SJCRH30 (cell line): ENCODE measurements around the gene TMEM232. TPM values are rescaled to one million over a fixed set of nuclear protein-coding genes. Genes with fewer than 3 reads are reported as not detected.
A peak's percentile ranks its signal among the peaks of the same experiment; 100 is the strongest.
"Not testable (repeated sequence)": the region's sequence is repeated elsewhere in the genome, so short reads cannot be mapped to it uniquely, and the experiment has no call there.

Source experiments
- DNase-seq, 2 experiments: peaks; one replicate each; pipeline ENCODE4 v3.0.0-alpha.2; 2015 to 2020
- H3K27ac ChIP-seq: fragments of 250-450 bp; sonication (Bioruptor Pico); 2 replicates; pipeline ENCODE4 v1.5.1; 2020; ENCODE audit warnings: mild to moderate bottlenecking, moderate library complexity
- H3K27me3 ChIP-seq: fragments of 250-450 bp; sonication (Bioruptor Pico); 2 replicates; pipeline ENCODE4 v1.5.1; 2020; ENCODE audit warnings: mild to moderate bottlenecking, moderate library complexity
- H3K36me3 ChIP-seq: fragments of 250-450 bp; sonication (Bioruptor Pico); 2 replicates; pipeline ENCODE4 v1.5.1; 2020; ENCODE audit warnings: mild to moderate bottlenecking, moderate library complexity
- H3K4me1 ChIP-seq: fragments of 250-450 bp; sonication (Bioruptor Pico); 2 replicates; pipeline ENCODE4 v1.5.1; 2020; ENCODE audit warnings: mild to moderate bottlenecking, moderate library complexity
- H3K4me3 ChIP-seq: fragments of 250-450 bp; sonication (Bioruptor Pico); 2 replicates; pipeline ENCODE4 v1.5.1; 2020; ENCODE audit warnings: mild to moderate bottlenecking, moderate library complexity
- H3K9me3 ChIP-seq: fragments of 250-450 bp; sonication (Bioruptor Pico); replicated peaks from 2 replicates; pipeline ENCODE4 v1.5.1; 2020; ENCODE audit warnings: mild to moderate bottlenecking, moderate library complexity
- total RNA-seq: library from RNA; depleted of rRNA; stranded (reverse); fragments of >200 nt; shearing (Covaris generic); gene quantifications from 2 replicates; pipeline ENCODE4 v1.2.3, GENCODE V29; 2014

Gene TMEM232
- total RNA-seq, 1 experiment from 2014 or later, result 0.97 TPM

DNA sequence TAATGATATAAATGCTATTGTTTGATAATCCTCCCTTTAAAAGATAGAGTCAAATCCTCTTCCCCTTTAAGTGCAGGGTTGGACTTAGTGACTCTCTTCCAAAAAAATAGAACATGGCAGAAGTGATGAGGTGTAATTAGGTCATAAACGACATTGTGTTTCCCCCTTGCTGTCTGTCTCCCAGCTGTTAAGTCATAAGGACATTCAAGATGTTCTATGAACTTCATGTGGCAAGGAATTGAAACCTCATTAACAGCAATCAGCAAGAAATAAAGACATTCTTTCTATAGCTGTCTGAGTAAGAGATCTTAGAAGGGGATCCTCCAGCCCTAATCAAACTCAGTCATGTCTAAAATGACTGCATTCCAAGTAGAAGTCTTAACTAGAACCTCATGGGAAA lies 9.1 kb upstream of the TMEM232 start:
- Histone ChIP-seq H3K9me3 (no peaks in the 10 kb centered on the region; the same call in 1 of the 2 replicates), H3K27ac (no peak overlapping the region), H3K36me3 (no peaks in the 10 kb centered on the region), H3K4me3 (no peak overlapping the region), H3K4me1 (peaks cover 5% of the 10 kb centered on the region; the same call in 1 of the 2 replicates), H3K27me3 (no peaks in the 10 kb centered on the region)
- no peak for DNase-seq

DNA sequence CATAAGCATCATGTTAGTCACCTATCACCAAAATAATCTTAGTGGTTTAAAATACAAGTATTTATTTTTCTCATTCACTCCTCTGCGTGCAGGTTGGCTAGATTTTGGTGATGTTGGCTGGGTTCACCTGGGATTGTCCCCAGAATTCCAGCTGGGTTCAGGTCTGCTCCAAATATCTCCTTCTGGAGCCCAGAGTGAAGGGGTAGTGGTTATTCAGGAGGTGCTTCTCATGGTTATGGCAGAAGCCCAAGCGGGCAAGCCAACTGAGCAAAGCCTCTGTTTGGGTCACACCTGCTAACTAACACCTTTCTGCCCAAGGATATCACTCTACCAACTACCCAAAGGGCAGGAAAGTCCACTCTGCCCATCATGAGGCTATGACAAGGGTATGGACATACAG lies 7.6 kb upstream of the TMEM232 start:
- no peaks in the 10 kb centered on the region; the same call in 1 of the 2 replicates for H3K9me3 ChIP-seq
- no peaks in the 10 kb centered on the region for H3K36me3 ChIP-seq
- no peak overlapping the region for H3K4me3 ChIP-seq
- no peak for DNase-seq
- no peaks in the 10 kb centered on the region for H3K4me1 ChIP-seq
- no peak overlapping the region for H3K27ac ChIP-seq
- H3K27me3 ChIP-seq, result no peaks in the 10 kb centered on the region

DNA sequence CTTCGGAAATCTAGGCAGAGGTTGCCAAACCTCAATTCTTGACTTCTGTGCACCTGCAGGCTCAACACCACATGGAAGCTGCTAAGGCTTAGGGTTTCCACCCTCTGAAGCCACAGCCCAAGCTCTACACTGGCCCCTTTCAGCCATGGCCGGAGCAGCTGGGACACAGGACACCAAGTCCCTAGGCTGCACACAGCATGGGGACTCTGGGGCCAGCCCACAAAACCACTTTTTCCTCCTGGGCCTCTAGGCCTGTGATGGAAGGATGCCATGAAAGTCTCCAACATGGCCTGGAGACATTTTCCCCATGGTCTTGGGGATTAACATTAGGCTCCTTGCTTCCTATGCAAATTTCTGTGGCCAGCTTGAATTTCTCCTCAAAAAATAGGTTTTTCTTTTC lies 5.0 kb upstream of the TMEM232 start:
- H3K4me1 ChIP-seq, H3K27me3 ChIP-seq, H3K9me3 ChIP-seq, H3K36me3 ChIP-seq, H3K4me3 ChIP-seq, H3K27ac ChIP-seq, DNase-seq: not testable (repeated sequence)

DNA sequence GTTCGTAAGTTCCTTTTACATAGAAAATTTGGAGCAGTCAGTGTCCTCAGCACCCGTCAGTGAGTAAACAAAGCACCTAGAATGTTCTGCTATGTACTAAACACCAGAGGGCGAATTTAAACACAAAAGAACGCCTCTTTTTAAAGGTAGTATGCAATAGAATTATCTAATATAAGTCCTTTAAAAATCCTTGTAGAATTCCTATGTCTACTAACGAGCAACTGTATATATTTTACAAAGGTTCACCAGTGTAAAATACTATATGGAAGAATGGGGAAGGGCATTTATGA lies 499 bp upstream of the TMEM232 start:
- no peaks in the 10 kb centered on the region for H3K4me1 ChIP-seq
- H3K4me3 ChIP-seq, result no peak overlapping the region
- H3K36me3 ChIP-seq, result no peaks in the 10 kb centered on the region
- no peak overlapping the region for H3K27ac ChIP-seq
- no peaks in the 10 kb centered on the region for H3K27me3 ChIP-seq
- no peaks in the 10 kb centered on the region for H3K9me3 ChIP-seq
- no peak for DNase-seq

DNA sequence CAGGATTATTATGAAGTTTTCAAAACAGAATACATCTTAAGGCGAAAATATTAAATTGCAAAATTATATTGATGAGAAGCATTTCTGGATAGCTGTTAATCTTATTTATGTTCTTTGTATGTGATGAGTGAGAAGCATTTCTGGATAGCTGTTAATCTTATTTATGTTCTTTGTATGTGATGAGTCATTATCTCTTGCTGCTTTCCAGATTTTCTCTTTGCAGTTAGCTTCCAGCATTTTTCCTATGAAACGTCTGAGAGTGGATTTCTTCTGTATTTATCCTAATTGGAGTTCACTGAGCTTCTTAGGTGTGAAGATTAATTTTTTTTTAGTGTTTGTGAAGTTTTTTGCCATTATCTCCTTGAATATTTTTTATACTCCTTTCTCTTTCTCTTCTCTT lies 8.2 kb downstream of the TMEM232 start:
- H3K36me3 ChIP-seq, result no peaks in the 10 kb centered on the region
- no peak overlapping the region for H3K4me3 ChIP-seq
- no peak for DNase-seq
- H3K27ac ChIP-seq, result no peak overlapping the region
- no peaks in the 10 kb centered on the region for H3K9me3 ChIP-seq
- H3K4me1 ChIP-seq, result no peaks in the 10 kb centered on the region
- H3K27me3 ChIP-seq, result no peaks in the 10 kb centered on the region

DNA sequence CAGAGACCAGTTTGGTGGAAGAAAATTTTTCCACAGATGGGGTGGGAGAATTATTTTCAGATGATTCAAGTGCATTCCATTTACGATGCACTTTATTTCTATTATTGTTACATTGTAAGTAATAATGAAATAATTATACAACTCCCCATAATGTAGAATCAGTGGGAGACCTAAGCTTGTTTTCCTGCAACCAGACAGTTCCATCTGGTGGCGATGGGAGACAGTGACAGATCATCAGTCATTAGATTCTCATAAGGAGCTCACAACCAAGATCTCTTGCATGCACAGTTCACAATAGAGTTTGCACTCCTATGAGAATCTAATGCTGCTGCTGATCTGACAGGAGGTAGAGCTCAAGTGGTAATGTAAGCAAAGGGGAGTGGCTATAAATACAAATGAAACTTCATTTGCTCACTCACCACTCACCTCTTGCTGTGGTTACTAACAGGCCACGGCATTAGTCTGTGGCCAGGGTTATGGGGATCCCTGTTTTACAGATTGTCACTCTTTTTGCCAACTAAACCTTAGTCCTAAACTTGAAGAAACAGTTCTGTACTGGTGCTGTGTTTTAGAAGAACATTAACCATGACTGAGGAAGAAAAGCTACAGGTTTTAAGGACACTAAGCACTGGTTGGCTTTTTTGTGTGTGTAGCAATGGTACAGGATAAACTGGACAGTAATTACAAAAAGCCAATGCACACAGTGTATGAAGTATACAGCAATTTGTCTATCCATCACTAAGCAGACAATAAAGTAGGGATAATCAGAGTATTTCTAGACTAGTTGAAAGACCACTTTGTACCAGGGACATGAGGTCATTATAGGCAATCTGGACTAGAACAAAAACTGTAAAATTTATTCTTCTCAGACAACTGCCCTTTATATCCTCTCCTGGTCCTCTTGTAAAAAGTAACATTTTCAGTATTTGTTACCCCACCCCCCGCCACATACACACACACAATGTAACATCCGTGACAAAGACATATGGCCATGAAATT lies 9.9 kb downstream of the TMEM232 start:
- Histone ChIP-seq H3K4me1 (no peaks in the 10 kb centered on the region), H3K9me3 (no peaks in the 10 kb centered on the region), H3K27ac (no peak overlapping the region), H3K4me3 (no peak overlapping the region), H3K36me3 (no peaks in the 10 kb centered on the region), H3K27me3 (no peaks in the 10 kb centered on the region)
- DNase-seq, result peak in 1 of 2 experiments; percentile 6

DNA sequence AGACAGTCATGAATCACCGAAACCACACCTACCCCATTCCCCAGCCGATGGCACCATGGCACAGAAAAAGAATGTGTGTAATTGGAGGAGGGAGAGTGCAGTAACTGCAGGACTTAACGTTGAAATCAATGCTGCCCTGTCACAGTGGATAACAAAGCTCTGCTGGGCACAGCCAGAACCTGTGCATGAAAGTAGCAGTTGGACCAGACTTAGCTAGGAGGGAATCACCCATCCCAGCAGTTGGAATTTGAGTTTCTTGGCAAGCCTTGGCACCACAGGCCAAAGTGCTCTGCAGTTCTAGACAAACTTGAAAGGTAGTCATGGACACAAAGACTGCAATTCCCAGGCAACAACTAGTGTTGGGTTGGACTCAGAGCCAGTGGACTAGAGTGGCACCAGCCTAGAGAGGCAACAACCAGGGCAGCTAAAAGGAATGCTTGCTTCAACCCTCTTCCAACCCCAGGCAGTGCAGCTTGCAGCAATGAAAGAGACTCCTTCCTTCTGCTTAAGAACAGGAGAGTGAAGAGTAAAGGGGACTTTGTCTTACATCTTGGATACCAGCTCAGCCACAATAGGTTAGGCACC lies 19.1 kb downstream of the TMEM232 start:
- Histone ChIP-seq H3K36me3 (no peaks in the 10 kb centered on the region), H3K4me1 (no peaks in the 10 kb centered on the region), H3K9me3 (no peaks in the 10 kb centered on the region), H3K27me3 (no peaks in the 10 kb centered on the region), H3K27ac (no peak overlapping the region), H3K4me3 (no peak overlapping the region)
- no peak for DNase-seq

DNA sequence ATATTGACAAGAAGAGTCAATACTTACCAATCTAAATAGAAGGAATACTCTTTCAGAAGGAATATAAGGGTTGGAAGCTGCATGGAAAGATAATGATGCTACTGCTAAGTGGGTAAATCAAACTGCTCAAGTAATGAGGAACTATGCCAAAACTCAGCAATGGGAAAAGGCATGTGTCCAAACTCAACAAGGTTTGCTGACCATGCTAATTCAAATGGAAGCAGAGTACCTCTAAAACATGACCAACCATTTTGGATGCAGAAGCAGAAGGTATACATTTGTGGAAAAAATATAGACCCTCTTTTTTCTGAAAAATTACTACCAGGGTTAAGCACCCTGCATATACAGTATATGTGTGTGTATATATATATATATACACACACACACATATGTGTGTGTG lies 21.1 kb downstream of the TMEM232 start:
- Histone ChIP-seq H3K36me3 (no peaks in the 10 kb centered on the region), H3K9me3 (no peaks in the 10 kb centered on the region), H3K27me3 (no peaks in the 10 kb centered on the region)

DNA sequence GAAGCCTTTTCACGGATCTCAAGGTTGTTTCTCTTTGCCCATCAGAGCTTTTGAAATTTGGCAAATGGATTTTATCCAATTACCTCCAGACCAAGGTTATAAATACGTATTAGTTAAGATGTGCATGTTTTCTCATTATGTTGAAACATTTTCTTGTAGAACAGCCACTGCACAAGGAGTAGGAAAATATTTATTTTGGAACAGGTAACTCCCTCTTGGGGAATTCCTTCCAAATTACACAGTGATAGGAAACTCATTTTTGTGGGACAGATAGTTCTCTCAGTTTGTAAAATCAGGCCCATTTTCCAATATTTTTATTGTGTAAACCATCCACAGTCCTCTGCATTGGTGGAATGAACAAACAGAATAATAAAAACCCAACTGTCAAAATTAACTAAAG lies 23.0 kb downstream of the TMEM232 start:
- Histone ChIP-seq H3K9me3 (no peaks in the 10 kb centered on the region), H3K4me1 (no peaks in the 10 kb centered on the region), H3K4me3 (no peak overlapping the region), H3K27ac (no peak overlapping the region), H3K27me3 (no peaks in the 10 kb centered on the region), H3K36me3 (no peaks in the 10 kb centered on the region)
- DNase-seq, result no peak

More for the DNA sequence above, 21.1 kb downstream of the TMEM232 start:
- Histone ChIP-seq H3K4me3 (no peak overlapping the region), H3K4me1 (no peaks in the 10 kb centered on the region), H3K27ac (no peak overlapping the region)
- DNase-seq, result no peak

DNA sequence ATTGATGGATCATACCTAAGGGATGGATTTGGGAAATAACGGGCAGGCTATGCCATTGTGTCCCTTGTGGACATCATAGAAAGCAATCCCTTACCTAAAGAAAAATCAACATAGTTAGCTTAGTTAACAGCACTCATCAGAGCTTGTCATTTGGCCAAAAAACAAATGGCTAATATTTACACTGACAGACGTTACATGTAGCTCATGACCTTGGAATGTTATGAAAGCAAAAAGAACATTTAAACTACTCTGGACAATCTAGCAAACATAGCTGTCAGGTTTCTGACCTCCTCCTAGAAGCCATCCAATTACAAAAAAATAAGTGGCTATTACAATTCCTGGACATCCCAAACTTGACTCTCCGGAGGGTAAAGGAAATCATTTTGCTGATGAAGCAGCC lies 23.8 kb downstream of the TMEM232 start:
- Histone ChIP-seq H3K4me3 (no peak overlapping the region), H3K27me3 (no peaks in the 10 kb centered on the region), H3K9me3 (no peaks in the 10 kb centered on the region), H3K36me3 (no peaks in the 10 kb centered on the region), H3K4me1 (no peaks in the 10 kb centered on the region), H3K27ac (no peak overlapping the region)
- no peak for DNase-seq

DNA sequence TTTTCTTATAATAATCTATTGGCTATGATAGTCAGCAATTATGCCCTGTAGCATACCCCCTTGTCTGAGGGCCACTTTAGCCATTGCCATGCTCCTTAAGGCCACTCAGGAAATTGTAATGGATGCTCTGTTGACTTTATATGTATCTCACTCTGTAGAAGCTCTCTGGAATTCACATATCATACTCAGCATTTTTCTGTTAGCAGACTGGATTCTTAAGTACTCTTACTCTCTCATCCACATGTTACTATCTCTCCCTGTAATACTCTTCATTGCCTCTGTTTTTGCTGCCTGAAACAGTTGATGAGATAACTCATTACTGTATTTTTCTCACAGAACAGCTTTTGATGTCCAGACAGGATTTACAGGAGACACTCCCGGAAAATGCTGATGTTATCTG lies 24.2 kb downstream of the TMEM232 start:
- H3K27me3 ChIP-seq, result no peaks in the 10 kb centered on the region
- H3K36me3 ChIP-seq, result no peaks in the 10 kb centered on the region
- H3K27ac ChIP-seq, result no peak overlapping the region
- DNase-seq, result no peak
- H3K4me1 ChIP-seq, result no peaks in the 10 kb centered on the region
- no peaks in the 10 kb centered on the region for H3K9me3 ChIP-seq
- no peak overlapping the region for H3K4me3 ChIP-seq

DNA sequence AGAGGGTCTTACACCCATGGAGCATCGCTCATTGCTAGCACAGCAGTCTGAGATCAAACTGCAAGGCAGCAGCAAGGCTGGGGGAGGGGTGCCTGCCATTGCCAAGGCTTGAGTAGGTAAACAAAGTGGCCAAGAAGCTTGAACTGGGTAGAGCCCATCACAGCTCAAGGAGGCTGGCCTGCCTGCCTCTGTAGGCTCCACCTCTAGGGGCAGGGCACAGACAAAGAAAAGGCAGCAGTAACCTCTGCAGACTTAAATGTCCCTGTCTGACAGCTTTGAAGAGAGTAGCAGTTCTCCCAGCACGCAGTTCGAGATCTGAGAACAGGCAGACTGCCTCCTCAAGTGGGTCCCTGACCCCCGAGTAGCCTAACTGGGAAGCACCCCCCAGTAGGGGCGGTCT lies 33.8 kb downstream of the TMEM232 start:
- not testable (repeated sequence) for H3K36me3 ChIP-seq, H3K4me3 ChIP-seq, H3K27ac ChIP-seq, H3K27me3 ChIP-seq, H3K4me1 ChIP-seq, H3K9me3 ChIP-seq, DNase-seq

DNA sequence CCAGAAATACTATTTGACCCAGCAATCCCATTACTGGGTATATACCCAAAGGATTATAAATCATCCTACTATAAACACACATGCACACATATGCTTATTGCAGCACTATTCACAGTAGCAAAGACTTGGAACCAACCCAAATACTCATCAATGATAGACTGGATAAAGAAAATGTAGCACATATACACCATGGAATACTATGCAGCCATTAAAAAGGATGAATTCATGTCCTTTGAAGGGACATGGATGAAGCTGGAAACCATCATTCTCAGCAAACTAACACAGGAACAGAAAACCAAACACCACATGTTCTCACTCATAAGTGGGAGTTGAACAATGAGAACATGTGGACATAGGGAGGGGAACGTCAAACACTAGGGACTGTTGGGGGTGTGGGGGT lies 35.9 kb downstream of the TMEM232 start:
- H3K4me3 ChIP-seq, H3K27me3 ChIP-seq, H3K36me3 ChIP-seq, H3K27ac ChIP-seq, DNase-seq, H3K9me3 ChIP-seq, H3K4me1 ChIP-seq: not testable (repeated sequence)

DNA sequence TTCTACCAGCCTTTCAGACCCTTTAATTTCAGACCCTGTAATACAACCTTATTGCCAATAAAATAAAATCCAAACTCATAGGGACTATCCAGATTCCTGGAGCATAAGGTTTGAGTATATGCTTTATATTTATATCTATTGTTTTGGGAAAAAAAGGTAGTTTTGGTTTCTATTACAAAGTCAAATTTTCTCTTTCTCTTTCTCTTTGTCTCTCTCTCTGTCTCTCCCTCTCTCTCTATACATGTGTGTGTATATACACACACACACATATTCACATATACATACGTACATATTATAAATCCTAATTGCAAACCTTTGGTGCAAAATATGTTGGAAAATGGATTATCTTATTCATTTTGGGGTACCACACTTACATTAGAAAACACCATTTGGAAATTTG lies 39.0 kb downstream of the TMEM232 start:
- Histone ChIP-seq H3K4me3 (no peak overlapping the region), H3K36me3 (no peaks in the 10 kb centered on the region), H3K9me3 (no peaks in the 10 kb centered on the region), H3K27me3 (no peaks in the 10 kb centered on the region), H3K27ac (no peak overlapping the region), H3K4me1 (no peaks in the 10 kb centered on the region)
- DNase-seq, result no peak

DNA sequence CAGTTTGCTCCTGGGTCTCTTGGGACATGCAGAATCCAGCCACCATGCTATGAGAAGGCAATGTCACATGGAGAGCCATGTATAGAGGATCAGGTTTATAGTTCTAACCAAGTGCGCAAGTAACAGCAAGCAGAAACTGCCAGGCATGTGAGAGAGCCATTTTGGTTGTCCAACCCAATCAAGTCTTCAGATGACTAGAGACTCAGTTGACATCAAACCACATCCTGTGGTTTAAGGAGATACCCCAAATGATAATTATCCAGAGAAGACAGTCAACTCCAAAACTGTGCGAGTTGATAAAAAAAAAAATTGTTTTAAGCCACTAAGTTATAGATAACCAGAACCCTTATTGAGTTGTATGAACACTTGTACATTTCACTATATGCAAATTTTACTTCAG lies 40.2 kb downstream of the TMEM232 start:
- Histone ChIP-seq H3K9me3 (no peaks in the 10 kb centered on the region), H3K27me3 (no peaks in the 10 kb centered on the region), H3K36me3 (no peaks in the 10 kb centered on the region), H3K4me3 (no peak overlapping the region), H3K27ac (no peak overlapping the region), H3K4me1 (no peaks in the 10 kb centered on the region)
- DNase-seq, result no peak

DNA sequence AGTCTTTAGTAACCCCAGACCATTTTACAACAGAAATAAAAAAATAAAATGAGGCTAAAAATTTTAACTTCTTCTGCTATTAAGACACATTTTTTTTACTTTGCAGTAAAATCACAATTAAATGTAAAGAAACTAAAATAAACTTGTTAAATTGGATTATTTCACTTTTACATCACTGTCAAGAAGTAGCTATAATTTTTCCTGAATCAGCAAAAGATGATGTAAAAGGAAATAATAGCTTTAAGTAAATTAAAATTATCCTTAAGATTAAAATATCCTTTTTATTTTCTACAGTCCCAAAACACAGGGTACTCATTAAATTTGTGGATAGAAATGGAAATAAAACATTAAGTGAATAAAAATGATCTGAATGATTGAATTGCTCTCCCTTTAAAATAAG lies 44.5 kb downstream of the TMEM232 start:
- Histone ChIP-seq H3K4me1 (no peaks in the 10 kb centered on the region), H3K4me3 (no peak overlapping the region), H3K27ac (no peak overlapping the region), H3K27me3 (no peaks in the 10 kb centered on the region), H3K9me3 (no peaks in the 10 kb centered on the region), H3K36me3 (no peaks in the 10 kb centered on the region)
- no peak for DNase-seq
